ELF-1 (cell line): Measurements from ENCODE around the gene ZNF511.
A peak's percentile ranks its signal among the peaks of the same experiment; 100 is the strongest.
"Not testable (repeated sequence)": the region's sequence is repeated elsewhere in the genome, so short reads cannot be mapped to it uniquely, and the experiment has no call there.

Experiments
- DNase-seq: peaks from one replicate; pipeline ENCODE4 v3.0.0-alpha.2; 2016; ENCODE audit warnings: low read depth, low spot score

ZNF511 gene, protein sequence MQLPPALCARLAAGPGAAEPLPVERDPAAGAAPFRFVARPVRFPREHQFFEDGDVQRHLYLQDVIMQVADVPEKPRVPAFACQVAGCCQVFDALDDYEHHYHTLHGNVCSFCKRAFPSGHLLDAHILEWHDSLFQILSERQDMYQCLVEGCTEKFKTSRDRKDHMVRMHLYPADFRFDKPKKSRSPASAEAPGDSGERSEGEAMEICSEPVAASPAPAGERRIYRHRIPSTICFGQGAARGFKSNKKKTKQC

DNA sequence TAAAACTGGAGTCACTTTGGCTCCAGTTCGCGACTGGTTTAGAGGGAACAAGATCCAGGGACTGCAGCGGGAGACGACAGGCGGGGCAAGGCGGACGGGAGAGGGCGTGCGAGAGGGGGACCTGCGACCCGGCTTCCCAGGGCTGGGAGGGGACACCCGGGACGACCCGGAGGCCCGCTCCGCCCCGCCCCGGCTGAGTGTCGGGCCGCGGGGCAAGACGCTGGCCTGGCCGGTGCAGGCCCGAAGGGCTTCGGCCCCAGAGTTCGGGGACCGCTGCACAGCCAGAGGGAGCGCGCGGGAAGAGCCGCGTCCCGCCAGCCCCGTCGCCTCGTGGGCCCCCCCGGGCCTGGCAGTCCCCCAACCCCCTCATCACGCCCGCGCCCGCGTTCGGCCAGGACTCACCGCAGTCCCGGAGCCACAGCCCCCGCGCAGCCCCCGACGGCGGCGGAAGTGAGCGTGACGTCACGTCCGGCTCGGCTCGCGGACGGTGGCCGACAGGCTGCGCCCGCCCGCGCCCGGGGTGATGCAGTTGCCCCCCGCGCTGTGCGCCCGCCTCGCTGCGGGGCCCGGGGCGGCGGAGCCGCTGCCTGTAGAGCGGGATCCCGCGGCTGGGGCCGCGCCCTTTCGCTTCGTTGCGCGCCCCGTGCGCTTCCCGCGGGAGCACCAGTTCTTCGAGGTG lies at the start of gene ZNF511, which contains the start of gene TUBGCP2:
Gene ZNF511, plus strand, starts transcription at position 494 of the 679 bp plus-strand sequence. Its CDS starts 30 bp downstream, at position 524.
Gene TUBGCP2, minus strand, starts transcription at position 452 of the 679 bp plus-strand sequence. CDS start 5,931 bp downstream, outside the sequence.
- peak; percentile 86 for DNase-seq

- DNase-seq: no peak
These were observed 49.1 kb upstream of the ZNF511 start for GRCh38 chr10:133259602-133259989.

DNA sequence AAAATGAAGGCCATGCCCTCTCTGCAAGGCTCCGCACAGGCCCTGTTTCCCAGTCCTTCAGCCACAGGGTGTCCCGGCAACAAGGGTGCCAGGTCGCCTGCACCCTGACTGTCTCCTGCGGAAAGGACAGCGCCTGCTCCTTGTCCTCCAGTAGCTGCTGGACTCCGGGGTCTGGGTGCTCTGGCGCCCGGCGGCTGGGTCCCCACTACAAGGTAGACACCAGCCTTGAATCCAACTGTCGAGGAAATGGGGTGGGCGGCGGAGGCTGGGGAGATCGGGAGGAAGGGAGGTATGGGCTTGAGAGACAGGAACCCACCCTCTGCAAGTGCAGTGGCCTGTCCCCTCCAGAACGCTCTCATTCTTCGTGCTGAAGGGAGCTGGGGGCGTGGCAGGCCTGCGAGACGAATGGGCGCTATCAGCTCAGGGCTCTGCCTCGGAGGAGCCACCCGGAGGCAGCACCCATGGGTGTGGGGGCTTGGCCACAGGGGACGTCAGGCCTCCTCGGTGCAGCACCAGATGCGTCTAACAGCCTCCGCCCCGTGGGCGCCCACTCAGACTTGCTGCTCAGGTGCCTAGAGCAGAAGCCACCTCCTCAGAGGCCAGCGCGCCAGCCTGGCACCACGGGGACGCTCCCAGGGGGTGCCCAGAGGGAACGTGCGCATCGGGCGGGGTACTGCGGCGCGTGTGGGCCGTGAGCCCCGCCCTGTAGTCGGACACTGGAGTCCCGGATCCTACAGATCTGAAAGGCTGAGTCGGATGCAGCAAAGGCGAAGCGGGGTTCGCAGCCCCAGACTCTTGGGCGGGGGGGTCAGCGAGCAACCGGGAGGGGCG lies 47.6 kb upstream of the ZNF511 start:
- DNase-seq: no peak

GRCh38 chr10:133261726-133262325 lies 46.9 kb upstream of the ZNF511 start:
- no peak for DNase-seq

- no peak for DNase-seq
These were observed 46.0 kb upstream of the ZNF511 start for GRCh38 chr10:133262696-133263095.

DNA sequence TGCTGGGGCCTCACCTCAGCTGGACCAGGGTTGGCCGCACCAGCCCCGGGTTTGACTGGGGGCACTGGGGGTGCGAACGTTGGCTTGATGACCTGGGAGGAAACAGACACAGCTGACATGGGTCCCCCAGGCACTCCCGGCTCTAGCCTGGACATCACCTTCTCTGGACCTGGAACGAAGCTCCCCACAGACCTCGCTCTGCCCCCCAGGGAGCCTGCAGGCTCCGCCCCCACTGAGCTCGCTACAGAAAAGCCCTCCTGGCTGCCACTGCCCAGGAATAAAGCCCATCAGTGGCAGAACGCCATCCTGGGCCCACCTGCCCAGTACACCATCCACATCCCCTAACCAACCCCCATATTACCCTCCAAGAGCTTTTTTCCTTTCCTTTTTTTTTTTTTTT lies 45.0 kb upstream of the ZNF511 start:
- DNase-seq: no peak

DNA sequence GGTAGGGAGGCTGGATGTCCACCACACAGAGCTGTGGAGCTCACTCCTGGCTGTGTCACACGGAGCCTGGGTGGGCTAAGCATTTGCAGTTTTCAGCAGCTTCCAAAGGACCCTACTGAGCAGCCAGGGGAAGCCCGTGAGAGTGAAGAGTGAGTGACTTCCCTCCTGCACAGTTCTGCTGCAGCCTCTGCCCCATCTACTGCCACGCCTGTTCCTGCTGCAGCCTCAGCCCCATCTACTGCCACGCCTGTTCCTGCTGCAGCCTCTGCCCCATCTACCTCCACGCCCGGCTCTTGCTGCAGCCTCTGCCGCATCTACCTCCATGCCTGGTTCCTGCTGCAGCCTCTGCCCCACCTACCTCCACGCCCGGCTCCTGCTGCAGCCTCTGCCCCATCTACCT lies 44.3 kb upstream of the ZNF511 start:
- no peak for DNase-seq

DNA sequence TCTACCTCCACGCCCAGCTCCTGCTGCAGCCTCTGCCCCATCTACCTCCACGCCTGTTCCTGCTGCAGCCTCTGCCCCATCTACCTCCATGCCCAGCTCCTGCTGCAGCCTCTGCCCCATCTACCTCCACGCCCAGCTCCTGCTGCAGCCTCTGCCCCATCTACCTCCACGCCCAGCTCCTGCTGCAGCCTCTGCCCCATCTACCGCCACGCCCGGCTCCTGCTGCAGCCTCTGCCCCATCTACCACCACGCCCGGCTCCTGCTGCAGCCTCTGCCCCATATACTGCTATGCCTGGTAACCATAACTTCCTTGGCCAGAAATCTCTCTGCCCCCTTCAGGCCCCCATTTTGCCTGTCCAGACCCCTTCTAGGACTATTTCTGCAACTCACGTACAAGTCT lies 43.7 kb upstream of the ZNF511 start:
- not testable (repeated sequence) for DNase-seq

GRCh38 chr10:133266056-133266795 lies 42.5 kb upstream of the ZNF511 start:
- DNase-seq: no peak

DNA sequence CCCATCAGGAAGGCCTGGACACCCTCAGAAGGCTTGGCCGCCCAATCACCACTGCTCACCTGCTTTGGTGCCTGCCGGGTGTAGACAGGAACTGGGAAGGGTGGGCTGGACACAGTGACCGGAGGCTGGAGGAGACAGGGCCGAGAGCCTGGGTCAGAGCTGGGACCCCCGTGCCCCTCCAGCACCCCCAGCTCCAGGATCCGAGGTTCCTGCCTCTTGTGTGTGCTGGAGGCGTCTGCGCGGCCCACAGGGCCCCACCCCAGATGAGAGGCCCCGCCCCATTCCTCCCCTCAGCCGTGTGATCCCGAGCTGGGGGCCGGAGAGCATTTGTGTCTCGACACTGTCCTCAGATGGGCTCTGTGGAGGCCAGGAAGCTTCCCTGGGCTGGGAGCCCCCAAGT lies 41.4 kb upstream of the ZNF511 start:
- DNase-seq: no peak

DNA sequence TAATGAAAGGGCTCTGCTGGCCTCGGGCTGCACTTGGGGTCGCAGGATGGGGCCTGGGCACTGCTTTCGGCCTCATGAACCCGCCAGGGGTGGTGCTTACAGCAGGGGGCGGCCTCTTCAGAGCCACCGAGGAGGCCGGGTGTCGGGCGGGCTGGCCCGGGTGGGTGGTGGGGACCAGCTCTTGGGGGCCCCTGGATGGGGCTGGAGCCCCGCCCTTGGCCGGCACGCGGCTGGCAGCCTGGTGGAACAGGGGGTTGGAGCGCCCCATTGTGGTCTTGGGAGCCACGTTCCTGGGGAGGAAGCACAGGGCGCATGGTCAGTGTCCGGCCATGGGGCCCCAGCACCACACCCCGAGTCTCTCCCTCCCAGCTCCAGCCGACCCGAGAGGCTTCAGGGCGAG lies 40.9 kb upstream of the ZNF511 start:
- DNase-seq: no peak

DNA sequence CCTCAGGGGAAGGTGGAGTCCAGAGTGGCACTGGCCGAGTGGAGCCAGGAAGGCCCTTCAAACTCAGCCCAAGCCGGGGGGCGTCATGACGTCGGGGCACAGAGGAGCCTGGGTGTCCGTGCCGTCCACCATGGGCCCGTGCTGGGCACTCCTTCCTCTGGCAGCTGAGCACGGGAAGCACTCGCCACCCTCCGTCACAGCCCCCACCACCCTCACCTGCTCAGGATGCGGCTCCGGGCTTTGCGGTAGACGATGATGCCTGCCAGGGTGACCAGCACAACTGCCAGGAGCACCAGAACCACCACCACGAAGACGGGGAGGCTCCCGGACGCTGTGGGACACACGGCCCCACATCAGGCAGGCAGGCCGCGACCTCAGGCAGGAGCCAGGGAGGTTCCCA lies 40.2 kb upstream of the ZNF511 start:
- DNase-seq: no peak

GRCh38 chr10:133269367-133269766 lies 39.3 kb upstream of the ZNF511 start:
- DNase-seq: no peak

GRCh38 chr10:133270204-133270603 lies 38.5 kb upstream of the ZNF511 start:
- DNase-seq: no peak

- DNase-seq: no peak
These were observed 37.9 kb upstream of the ZNF511 start for GRCh38 chr10:133270773-133271297.

- DNase-seq: no peak
These were observed 37.0 kb upstream of the ZNF511 start for GRCh38 chr10:133271521-133272300.

DNA sequence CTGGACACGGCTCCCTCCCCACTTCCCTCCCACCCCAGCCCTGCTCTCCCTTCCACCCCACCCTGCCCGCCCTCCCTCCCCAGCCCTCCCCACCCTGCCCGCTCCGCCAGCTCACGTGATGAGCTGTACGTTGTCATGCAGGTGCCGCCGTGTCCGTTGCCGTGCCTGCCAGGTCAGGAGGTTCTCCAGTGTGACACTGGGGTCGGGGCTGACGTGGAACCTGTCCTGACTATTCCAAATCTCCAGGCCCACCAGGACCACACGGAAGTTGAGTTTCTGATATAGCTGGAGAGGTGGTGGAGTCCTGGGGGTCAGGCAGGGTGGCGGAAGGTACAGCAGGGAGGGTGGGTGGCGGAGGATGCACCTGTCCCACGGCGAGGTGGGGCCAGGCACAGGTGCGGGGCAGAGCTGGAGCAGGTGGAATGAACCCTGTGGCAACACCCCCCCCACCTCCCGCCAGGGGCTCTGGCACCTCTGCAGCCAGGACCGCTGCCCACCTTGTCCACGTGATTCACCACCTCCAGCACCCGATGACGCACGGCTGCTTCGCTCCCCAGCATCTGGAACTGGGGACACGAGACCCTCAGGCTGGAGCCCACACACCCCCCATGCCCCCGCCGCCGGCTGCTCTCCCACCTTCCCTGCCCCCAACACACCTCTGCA lies 36.3 kb upstream of the ZNF511 start:
- no peak for DNase-seq

DNA sequence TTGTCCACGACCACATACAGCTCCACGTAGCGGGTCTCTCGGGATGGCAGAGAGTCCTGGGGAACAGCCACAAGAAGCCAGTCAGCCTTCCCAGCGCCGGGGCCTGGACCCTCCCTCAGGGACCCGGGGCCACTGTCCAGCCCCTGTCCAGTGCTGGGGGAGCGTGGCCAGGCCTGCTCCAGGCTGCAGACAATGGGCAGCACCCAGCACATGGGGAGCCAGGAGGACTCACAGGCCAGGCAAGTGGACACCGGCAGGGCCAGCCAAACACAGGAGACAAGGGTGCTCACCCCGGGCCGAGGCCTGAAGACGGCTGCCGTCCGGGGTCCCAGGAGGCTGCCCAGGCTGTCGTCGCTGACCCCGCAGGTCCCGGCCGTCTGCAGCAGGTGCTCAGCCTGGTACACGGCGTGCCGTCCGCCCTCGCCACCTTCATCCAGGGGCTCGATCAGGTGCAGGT lies 35.7 kb upstream of the ZNF511 start:
- no peak for DNase-seq

- DNase-seq: no peak
These were observed 35.1 kb upstream of the ZNF511 start for GRCh38 chr10:133273534-133274143.
